NOMO-1 treated with dmso at 0.1 percent for 144 hours (cell line): Measurements from ENCODE around the gene GPR108.
"Not testable (repeated sequence)": the region's sequence is repeated elsewhere in the genome, so short reads cannot be mapped to it uniquely, and the experiment has no call there.

Experiments used
- DNase-seq: peaks from one replicate; lab custom pipeline; 2025; ENCODE audit not compliant: unreplicated experiment; lab: John Stamatoyannopoulos, UW

Gene GPR108

DNA sequence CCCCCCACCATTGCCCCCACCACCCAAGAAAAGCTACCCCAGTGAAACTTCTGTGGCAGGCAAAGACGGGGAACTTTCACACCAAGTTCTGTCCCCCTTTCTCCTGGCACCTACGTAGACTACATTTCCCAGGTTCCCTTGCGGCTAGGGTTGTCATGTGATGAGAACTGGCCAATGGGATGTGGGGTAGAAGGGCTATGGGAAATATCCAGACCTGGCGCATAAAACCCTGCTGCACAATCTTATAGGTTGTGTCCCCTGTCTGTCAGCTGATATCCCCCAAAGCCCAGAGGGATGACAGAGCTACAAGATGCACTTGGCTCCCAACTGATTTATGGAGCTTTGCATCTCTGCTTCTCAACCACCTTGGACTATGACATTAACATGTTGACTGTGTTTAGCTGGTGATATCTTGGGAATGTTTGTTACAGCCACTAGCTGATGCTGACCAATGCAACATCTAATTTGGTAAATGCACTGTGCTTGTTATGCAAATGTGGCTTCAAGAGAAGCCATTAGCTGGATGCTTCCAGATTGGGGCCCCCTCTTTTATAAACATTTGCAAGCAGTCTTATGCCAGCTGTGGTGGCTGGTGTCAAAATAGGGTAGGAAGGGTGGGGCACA lies 23.8 kb upstream of the GPR108 start:
- DNase-seq: no peak

DNA sequence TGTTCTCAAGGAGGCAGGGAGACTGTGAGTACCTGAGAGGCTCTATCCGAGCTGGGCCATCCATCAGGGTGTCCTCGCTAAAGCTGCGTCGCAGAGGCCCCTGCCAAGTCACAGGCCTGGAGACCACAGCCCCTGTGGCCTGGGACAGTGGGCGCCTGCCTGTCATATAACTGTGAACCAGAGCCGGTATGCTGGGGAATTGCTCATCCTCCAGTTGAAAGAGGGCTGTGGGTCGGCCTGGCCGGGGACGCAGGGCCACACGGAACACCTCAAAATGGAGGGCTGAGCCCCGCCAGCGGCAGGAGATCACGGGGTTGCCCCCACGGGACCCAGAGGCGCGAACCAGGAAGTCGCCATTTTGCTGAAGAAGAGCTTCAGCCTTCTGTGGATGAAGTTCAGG lies 23.2 kb upstream of the GPR108 start:
- no peak for DNase-seq

DNA sequence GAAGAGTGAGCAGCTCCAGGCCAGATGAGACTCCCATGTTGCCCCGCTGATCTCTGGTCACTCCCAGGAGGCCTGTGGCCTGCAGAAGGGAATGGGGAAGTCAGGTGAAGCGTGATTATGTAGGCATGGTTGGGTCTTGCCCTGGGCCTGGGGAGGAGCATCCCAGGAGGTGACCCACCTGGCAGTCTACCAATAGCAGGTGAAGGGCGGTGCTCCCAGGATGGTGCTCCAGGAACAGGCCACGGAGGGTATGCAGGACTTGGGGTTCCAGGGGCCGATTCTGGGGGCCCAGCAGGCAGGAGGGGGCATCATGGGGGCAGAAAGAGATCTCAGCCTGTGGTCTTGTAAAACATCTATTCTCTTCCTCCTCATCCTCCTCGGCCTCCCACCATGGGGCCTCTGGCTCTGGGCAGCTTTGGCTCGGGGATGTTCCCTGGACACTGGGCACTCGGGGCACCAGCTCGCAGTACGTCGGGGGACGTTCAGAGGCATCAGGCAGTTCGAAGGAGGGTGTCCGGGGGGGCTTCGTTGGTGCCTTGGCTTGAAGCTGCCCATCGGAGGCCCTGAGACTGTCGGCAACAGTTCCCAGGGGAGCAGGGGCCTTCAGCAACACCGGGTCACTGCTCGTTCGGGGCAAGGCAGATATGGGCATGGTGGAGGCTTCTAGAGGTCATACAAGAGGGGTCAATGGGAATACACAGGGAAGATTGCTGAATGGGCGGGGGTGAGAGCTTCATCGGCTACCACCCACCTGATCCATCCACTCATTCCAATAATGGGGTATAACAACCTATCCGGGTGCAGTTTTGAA lies 17.5 kb upstream of the GPR108 start:
- no peak for DNase-seq

DNA sequence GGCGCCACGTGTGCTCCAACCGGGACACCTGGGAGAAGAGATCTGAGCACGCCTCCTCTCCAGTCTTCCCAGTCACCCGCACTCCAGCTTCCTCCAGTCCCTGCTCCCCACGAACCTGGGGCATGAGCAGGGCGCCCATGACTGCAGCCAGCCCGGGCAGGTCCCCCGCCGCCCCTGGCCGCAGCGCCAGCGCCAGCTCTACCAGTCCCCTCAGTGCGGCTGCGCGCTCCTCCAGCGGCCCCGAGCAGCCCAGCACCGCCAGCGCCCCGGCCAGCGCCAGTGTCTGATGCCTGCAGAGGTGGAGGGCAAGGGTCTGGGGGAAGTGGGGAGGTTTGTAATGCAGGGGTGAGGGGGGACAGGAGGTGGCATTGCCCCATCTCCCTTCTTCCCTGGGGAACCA lies 16.8 kb upstream of the GPR108 start:
- DNase-seq: no peak

DNA sequence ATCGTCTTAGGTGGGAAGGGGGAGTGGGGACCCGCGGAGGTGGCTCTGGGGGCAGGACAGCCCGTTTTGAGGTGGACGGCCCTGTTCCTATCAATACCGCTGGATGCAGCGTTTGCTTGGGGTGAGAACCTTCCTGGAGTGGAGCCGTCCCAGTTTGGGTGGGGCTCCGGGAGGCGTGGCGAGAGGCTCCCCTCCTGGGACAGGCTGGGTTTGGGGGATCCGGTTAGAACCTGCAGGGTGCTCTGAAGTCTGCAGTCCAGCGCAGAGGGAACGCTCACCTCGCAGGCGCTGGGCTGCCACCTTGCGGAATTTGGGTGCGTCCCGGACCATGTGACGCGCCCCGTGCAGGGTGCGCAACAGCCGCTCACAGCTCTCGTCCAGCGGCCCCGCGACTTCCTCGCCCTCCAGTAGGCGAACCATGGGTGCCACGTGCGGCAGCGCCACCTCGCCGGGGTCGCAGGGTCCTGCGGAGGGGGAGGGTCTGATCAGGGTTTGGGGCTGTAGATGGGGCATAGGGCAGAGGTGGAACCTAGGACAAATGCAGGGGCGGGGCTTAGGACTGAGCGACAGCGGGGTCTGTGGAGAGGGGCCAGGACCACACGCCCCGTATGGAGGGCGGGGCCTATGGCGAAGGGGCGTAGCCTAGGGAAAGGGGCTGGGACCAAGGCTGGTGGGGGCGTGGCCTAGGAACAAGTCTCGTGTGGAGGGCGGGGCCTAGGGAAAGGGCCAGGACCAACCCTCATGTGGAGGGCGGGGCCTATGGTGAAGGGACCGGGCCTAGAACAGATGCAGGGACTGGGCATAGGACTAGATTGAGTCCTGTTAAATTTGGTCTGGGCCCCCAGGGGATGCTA lies 16.0 kb upstream of the GPR108 start:
- DNase-seq: peak; percentile 73

DNA sequence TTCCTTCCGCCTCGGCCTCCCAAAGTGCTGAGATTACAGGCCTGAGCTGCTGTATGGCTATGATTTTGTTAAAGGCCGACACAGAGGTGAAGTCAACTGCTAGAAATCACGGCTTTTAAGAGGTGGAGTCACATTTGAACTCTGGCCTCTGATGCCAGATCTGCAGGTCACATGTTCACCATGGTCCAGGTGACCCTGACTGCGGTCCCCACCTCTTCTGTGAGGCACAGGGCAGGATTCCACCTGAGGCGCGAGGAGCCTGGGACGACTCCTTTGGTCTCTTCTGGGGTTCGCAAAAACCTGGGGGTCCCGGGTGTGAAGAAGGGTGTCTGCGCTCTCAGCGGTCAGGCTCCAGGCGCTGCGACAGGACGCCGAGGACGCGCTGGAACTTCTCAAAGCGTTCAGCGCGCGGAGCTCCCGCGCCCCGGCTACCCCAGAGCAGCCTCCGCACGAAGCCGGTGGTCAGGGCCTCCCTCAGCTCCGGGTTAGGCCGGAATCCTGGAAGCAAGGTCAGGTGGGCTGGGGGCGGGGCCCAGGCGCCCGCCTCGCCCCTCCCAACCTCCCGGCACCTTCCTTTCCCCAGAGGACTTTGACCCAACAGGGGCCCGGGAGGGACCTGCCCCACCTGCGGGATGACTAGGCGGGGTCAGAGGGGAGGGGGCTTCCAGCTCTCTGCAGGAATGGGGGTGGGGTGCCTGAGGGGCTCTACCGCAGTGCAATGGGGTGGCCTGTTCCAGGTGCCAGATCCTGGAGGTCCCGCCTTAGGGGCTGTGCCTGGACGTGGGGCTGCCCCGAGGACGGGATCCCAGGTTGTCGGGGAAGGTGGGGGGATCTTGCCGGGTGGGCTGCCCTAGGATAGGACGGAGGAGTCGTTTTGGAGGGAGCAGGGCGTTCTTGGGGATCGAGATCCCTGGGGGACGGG lies 15.1 kb upstream of the GPR108 start:
- DNase-seq: no peak

DNA sequence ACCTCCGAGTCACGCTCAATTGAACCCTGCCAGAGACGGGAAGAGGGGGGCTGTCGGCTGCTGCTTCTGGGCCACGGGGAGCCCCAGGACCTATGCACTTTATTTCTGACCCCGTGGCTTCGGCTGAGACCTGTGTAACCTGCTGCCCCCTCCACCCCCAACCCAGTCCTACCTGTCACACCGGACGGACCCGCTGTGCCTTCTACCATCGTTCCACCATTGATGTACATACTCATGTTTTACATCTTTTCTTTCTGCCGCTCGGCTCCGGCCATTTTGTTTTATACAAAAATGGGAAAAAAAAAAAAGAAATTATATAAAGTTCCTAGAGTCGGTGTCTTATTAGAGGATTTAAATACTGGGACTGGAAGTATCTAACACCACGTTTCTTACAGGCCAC lies 13.8 kb upstream of the GPR108 start:
- no peak for DNase-seq

DNA sequence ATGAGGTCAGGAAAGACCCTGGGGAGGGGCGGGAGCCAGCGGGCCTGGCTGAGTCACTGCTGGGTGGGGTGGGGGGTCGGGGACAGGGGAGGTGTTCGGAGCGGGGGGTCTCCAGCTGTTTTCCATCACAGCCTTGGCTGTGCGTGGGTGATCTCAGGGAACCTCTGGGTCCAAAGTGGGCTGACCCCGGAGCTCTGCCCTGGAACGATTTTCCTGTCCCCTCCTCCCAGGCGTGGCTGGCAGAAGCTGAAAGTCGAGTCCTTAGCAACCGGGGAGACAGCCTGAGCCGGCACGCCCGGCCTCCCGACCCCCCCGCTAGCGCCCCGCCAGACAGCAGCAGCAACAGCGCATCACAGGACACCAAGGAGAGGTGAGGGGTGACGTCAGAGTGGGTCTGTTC lies 12.7 kb upstream of the GPR108 start:
- DNase-seq: no peak

DNA sequence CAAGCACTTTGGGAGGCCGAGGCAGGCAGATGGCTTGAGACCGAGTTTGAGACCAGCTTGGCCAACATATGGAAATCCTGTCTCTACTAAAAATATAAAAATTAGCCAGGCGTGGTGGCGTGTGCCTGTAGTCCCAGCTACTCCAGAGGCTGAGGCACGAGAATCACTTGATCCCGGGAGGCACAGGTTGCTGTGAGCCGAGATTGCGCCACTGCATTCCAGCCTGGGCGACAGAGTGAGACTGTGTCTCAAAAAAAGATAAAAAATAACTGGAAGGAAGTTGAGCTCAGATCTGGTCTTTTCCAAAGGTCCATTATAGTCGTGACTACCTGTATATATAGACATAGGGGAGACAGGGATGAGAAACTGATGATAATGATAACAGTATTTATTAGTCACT lies 11.2 kb upstream of the GPR108 start:
- DNase-seq: not testable (repeated sequence)

DNA sequence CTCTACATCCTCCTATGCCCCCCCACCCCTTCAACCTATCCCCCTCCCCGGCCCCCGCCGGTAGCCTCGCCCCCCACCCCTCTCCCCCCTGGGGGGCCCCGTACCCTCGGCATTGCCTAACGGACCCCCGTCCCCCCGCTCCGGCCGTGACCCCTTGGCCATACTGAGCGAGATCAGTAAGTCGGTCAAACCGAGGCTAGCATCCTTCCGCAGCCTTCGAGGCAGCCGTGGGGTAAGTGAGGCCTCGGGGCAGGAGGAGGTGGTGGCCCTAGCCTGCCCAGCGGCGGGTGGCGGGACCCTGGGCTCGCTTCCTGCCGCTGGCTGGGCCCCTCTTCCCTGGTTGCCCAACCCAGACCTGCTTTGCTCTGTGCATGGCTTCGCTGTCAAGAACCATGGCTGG lies 8.6 kb upstream of the GPR108 start:
- DNase-seq: no peak

DNA sequence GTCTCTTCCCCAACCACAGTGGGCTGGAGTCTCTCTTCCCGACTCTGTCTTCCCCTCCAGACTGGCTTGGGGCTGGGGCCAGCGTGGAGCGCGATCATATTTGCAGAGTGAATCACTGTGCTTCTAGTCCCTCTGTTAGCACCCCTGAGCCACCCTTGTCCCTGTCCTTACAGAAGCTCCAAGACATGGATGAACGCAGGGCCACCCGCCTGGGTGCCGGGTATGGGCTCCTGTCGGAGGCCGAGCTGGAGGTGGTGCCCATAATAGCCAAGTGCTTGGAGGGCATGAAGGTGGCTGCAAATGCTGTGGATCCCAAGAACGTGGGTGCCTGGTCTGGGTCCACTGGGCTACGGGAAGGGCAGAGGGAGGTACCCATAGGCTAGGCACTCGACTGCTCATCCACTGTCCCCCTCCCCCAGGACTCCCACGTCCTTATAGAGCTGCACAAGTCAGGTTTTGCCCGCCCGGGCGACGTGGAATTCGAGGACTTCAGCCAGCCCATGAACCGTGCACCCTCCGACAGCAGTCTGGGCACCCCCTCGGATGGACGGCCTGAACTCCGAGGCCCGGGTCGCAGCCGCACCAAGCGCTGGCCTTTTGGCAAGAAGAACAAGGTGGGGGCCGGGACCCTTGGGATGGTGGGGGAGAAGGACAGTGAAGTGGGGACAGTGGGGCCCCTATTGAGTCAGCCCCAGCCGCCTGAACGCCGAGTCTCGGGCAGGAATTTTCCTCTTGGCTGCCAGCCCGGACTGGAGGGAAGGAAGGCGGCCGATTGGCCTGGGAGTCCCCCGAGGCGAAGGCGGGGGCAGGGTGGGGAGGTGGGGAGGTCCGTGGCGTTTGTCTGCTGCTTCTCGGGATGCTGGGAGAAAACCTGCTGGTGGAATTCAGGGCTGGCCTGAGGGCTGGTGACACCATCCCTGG lies 7.3 kb upstream of the GPR108 start:
- no peak for DNase-seq

DNA sequence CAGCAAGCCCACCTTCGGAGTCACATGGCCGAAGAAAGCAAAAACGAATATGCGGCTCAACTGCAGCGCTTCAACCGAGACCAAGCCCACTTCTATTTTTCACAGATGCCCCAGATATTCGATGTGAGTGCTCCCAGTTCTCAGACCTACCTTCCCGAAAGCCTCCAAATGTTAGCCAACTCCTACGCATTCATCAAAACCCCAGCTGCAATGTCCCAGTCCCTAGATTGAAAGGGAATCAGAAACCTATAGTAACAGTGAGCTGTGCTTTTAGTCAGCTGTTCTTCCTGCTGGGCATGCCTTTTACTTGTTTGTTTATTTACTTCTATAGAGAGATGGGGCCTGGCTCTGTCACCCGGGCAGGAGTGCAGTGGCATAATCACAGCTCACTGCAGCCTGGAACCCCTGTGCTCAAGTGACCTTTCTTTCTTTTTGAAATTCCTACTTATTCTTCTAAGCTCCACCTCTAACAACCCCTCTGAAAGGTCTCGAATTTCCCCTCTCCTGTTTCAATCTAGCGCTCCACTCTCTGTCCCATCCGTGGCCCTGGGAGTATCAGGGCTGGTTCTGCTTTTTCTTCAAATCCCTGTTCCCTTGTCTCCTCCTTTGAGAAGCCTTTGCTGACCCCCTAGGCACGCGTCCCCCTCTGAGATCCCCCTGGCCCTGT lies 6.5 kb upstream of the GPR108 start:
- no peak for DNase-seq

DNA sequence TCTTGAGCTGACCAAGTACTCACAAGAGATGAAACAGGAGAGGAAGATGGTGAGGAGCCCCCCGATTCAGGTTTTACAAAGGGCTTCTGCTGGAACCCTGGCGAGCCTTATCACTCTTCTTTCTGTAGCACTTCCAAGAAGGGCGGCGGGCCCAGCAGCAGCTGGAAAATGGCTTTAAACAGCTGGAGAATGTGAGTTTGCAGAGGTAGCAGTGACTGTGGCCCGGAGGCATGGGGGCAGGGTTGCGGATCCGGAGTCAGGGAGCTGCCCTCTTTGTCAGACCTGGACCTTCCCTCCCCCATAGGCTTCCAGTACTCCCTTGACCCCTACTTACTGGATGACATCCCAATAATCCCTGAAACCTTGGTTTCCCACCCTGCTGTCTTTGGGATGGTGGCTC lies 5.7 kb upstream of the GPR108 start:
- DNase-seq: no peak

DNA sequence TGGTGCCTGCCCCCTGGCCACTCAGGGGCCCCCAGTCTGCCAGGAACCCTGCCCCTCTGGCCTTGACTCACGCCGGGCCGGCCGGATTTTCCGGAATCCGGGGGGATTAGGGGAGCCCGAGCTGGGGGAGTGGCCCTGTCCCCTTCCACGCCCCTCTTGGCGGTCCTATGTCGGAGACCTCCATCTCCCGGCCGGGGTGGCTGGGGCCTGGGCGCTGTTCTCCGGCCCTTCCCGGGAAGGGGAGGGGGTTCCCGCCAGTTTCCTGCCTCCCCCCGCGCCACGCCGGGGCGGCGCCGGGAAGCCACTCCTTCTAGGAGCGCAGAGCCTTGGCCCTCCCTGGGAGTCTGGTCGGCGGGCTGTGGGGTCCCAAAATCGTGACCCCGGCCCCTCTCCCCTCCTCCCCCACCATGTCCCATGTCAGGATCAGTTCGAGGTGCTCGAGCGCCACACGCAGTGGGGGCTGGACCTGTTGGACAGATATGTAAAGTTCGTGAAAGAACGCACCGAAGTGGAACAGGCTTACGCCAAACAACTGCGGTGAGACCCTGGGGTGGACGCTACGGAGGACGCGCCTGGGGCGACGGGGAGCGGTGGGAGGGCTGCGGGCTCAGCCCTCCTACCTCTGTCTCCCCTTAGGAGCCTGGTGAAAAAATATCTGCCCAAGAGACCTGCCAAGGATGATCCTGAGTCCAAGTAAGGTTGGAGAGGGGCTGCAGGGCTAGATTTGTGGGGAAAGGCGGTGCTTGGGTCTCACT lies 3.4 kb upstream of the GPR108 start:
- no peak for DNase-seq

DNA sequence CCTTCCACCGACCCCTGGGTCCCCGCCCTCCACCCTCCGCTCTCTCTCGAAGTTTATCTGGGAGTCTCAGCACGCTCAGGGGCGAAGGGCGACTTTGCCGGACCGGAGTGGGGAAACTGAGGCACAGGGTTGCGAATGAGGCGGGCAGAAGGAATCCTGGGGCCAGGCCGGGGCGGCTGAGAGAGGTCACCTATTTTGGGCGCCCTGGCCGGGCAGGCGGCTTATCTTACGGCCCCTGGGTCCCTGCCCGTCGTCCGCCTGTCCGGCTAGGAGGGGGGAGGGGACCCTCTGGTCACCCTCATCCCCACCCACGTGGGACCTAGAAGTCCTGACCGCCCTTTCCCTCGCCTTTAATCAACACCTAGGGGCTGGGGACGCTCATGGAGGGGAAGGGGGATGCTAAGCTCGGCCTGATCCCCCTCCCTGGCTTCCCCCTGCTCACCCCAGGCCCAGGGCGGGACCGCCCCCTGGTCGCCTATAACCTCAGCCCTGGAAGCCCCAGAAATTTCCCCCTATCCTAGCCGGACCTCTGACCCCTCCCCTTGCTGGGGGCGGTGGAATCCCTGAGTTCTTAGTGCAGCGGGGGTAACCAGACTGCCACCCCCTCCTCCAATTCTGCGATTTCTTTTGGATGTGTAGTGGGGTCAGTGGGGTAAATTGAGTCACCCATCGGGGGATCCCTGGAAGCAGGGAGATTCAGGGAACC lies 2.7 kb upstream of the GPR108 start:
- DNase-seq: no peak

DNA sequence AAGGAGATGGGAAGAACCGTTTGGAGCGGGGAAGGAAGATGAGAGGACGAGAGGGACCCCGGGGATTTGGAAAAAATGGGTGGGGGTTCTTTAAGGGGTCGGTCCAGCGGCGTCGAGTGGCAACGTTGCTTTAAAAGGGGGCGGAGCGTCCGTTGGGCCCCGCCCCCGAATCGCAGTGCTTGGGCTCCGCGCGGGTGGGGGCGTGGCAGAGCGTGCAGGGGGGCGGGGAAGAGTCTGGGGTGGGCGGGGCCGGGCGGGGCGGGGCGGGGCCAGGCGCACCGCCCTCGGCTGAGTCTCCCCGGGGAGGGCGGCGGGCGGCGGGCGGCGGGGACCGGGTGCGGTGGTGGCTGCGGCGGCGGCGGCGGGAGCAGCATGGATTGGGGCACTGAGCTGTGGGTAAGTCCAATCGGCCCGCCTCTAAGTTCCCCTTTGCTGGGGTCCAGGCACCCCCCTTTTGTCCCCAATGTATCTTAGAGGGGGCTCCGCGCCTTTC lies 2.1 kb upstream of the GPR108 start, which contains the start of gene TRIP10:
TSS of gene TRIP10 (plus strand) at position 291 of the 493 bp plus-strand sequence. CDS start at position 373, 82 bp downstream.
- DNase-seq: peak; percentile 54

DNA sequence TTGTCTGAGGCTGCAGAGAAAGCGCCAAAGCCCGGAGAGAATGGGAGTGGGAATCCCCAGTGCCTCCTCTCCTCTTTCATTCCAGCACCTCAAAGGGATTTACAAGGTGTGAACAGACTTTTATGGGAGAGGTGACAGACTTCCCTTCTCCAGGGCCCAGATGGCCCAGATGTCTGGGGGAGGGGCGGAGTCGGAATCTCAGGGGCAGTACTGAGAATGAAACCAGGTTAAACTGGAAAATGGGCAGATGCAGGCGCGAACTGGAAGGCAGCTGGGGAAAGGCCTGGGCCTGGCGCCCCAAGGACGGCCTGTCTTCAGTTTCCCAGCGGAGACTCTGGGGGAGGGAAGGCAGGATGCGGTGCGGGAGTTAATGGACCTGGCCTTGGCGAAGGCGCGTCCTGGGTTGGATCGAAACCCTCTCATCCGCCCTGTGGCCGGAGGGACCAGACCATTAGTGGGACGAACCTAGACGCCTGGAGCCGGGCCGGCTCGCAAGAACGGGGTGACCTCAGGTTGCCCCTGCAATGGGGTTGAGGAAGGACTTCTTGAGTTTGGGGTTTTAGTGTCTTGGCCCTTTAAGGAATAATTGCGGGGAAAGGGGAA lies 1.5 kb upstream of the GPR108 start:
- no peak for DNase-seq
